Gastrocnemius medialis (tissue), 4 donors: ENCODE results near the gene SLC35E1. TPM values are rescaled to one million over a fixed set of nuclear protein-coding genes. Genes with fewer than 3 reads are reported as not detected.

Experiments used
- ATAC-seq, 2 donors: fragments of 150-250 bp; one replicate each; pipeline ENCODE4 v1.9.1; 2016
- DNase-seq, 2 donors: peaks; one replicate each; pipeline ENCODE4 v3.0.0-alpha.2; 2019
- H3K27ac ChIP-seq, 4 donors: fragments of 200-600 bp; sonication (generic); 1 replicate in 1 of 4; 2 replicates in 3 of 4; pipeline ENCODE4 v1.5.1; 2016 to 2018; ENCODE audit warnings: mild to moderate bottlenecking in 2 of 4, moderate library complexity in 1 of 4
- H3K27me3 ChIP-seq, 3 donors: fragments of 200-600 bp; sonication (generic) in 2 of 3; 1 replicate in 1 of 3; 2 replicates in 2 of 3; pipeline versions ENCODE4 v1.5.1 to v1.6.0; 2016 to 2019; ENCODE audit warnings: mild to moderate bottlenecking in 1 of 3, moderate library complexity in 1 of 3
- H3K36me3 ChIP-seq, 2 donors: fragments of 200-600 bp; sonication (generic) in 1 of 2; one replicate each; pipeline ENCODE4 v1.5.1; 2017 to 2018
- H3K4me1 ChIP-seq, 2 donors: fragments of 200-600 bp; sonication (generic) in 1 of 2; one replicate each; pipeline ENCODE4 v1.5.1; 2016 to 2017; ENCODE audit warnings: mild to moderate bottlenecking in 2 of 2
- H3K4me3 ChIP-seq, 4 donors: fragments of 200-600 bp; sonication (generic) in 3 of 4; 1 replicate in 1 of 4; 2 replicates in 3 of 4; pipeline ENCODE4 v1.5.1; 2016 to 2019; ENCODE audit warnings: mild to moderate bottlenecking in 2 of 4
- H3K9me3 ChIP-seq, 3 donors: fragments of 200-600 bp; sonication (generic) in 2 of 3; 1 replicate in 1 of 3; 2 replicates in 2 of 3; pipeline ENCODE4 v1.5.1; 2016 to 2019
- CTCF ChIP-seq, 5 experiments: fragments of 450-650 bp in 3 of 5; fragments of 200-600 bp in 2 of 5; sonication (generic) in 2 of 5; IDR thresholded peaks in 4 of 5; conservative IDR thresholded peaks in 1 of 5; 1 replicate in 4 of 5; 2 replicates in 1 of 5; pipeline ENCODE4 v1.5.1; 2016 to 2019; ENCODE audit warnings: antibody characterized with exemption in 5 of 5, mild to moderate bottlenecking in 3 of 5, moderate library complexity in 3 of 5
- POLR2A ChIP-seq, 2 donors: fragments of 450-650 bp; IDR thresholded peaks; one replicate each; pipeline ENCODE4 v1.6.1; 2017; ENCODE audit warnings: antibody characterized with exemption in 2 of 2, mild to moderate bottlenecking in 2 of 2, moderate library complexity in 2 of 2
- in situ Hi-C, 4 donors: fragments of 200-750 bp; cut with MboI; loops; one replicate each; pipeline versions ENCODE4 v1.15.0 to v1.8.0; 2017; ENCODE audit warnings: low sequenced_read_pairs in 4 of 4
- intact Hi-C: fragments of 100-400 bp; cut with DNase I; formaldehyde crosslinking; loops from one replicate; pipeline ENCODE4 v1.15.1; 2023; ENCODE audit warnings: low total_unique reads
- total RNA-seq, 4 donors: library from RNA; depleted of rRNA; stranded (reverse); fragments of >200 nt; gene quantifications; one replicate each; pipeline versions ENCODE4 v1.1.0 to v1.2.3, GENCODE V29; 2016

SLC35E1 gene
- total RNA-seq, 4 donors from 2014 or later = 24.1 to 60.3 (median 40.1) TPM

DNA sequence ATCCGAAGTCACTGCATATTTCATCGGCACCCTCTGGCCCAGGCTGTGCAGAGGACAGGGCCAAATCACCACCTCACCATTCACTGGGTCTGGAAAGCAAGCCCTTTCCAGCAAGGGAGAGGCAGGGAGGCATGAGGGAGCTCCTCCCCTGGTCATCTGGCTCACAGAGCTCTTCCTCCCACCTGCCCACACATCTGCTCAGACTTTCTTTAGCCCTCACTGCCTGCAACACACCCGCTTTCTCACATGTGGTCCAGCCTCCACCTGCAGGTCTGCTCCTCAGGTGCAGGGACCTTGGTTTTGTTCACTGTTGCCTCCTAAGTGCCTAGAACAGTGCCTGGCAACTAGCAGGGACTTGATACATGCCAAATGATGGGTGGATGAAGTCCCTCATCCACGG is 21.0 kb upstream of the SLC35E1 start:
- Histone ChIP-seq H3K4me3 (no peak overlapping the region), H3K36me3 (no peaks in the 10 kb centered on the region), H3K9me3 (no peaks in the 10 kb centered on the region), H3K27ac (no peak overlapping the region), H3K4me1 (peaks cover 50 to 75% of the 10 kb centered on the region in 2 donors), H3K27me3 (no peaks in the 10 kb centered on the region)
- intact Hi-C loops (no loop called here), in situ Hi-C loops (no loop called here)
- ATAC-seq (no peak), DNase-seq (no peak)
- TF ChIP-seq CTCF (IDR thresholded peaks at IDR 0.05 in 4 of 5, conservative IDR thresholded peaks at IDR 0.05 in 1 of 5) (no peak), POLR2A (IDR thresholded peaks at IDR 0.05) (no peak)

- H3K4me3 ChIP-seq = no peak overlapping the region
- H3K4me1 ChIP-seq = peaks cover 62 to 78% of the 10 kb centered on the region in 2 donors
- DNase-seq (no peak), ATAC-seq (no peak)
- no peaks in the 10 kb centered on the region for H3K9me3 ChIP-seq
- H3K27ac ChIP-seq = no peak overlapping the region
- TF ChIP-seq POLR2A (IDR thresholded peaks at IDR 0.05) (no peak), CTCF (IDR thresholded peaks at IDR 0.05 in 4 of 5, conservative IDR thresholded peaks at IDR 0.05 in 1 of 5) (no peak)
- H3K27me3 ChIP-seq = no peaks in the 10 kb centered on the region
- intact Hi-C loops (no loop called here), in situ Hi-C loops (no loop called here)
- H3K36me3 ChIP-seq = no peaks in the 10 kb centered on the region
Measured at GRCh38 chr19:16591803-16592556, 19.8 kb upstream of the SLC35E1 start.

GRCh38 chr19:16590876-16591802 is 18.9 kb upstream of the SLC35E1 start:
- TF ChIP-seq POLR2A (IDR thresholded peaks at IDR 0.05) = no peak
- TF ChIP-seq CTCF (IDR thresholded peaks at IDR 0.05 in 4 of 5, conservative IDR thresholded peaks at IDR 0.05 in 1 of 5) = no peak
- H3K4me1 ChIP-seq = peaks cover 67 to 78% of the 10 kb centered on the region in 2 donors

GRCh38 chr19:16589917-16590316 is 17.7 kb upstream of the SLC35E1 start:
- no peak overlapping the region for H3K4me3 ChIP-seq
- no peak overlapping the region for H3K27ac ChIP-seq
- H3K4me1 ChIP-seq = peaks cover 67 to 85% of the 10 kb centered on the region in 2 donors
- H3K27me3 ChIP-seq = no peaks in the 10 kb centered on the region
- in situ Hi-C loops (no loop called here), intact Hi-C loops (loop anchor here (2.0 kb wide), 1 partner anchor 15 kb away; no protein-coding TSS in a partner anchor)
- TF ChIP-seq POLR2A (IDR thresholded peaks at IDR 0.05) = no peak
- TF ChIP-seq CTCF (IDR thresholded peaks at IDR 0.05 in 4 of 5, conservative IDR thresholded peaks at IDR 0.05 in 1 of 5) = no peak
- no peak for DNase-seq
- no peak for ATAC-seq
- H3K36me3 ChIP-seq = no peaks in the 10 kb centered on the region
- no peaks in the 10 kb centered on the region for H3K9me3 ChIP-seq

More at GRCh38 chr19:16590876-16591802, 18.9 kb upstream of the SLC35E1 start:
- in situ Hi-C loops = no loop called here
- Histone ChIP-seq H3K27me3 (no peaks in the 10 kb centered on the region), H3K36me3 (no peaks in the 10 kb centered on the region), H3K9me3 (no peaks in the 10 kb centered on the region), H3K4me3 (no peak overlapping the region), H3K27ac (no peak overlapping the region)
- intact Hi-C loops = no loop called here
- ATAC-seq = no peak
- no peak for DNase-seq
